Stomach (tissue), 4 donors: ENCODE measurements around the gene SNX3.

Experiments used
- CTCF ChIP-seq, 7 experiments: fragments of 450-650 bp in 4 of 7; fragments of 200-600 bp in 3 of 7; sonication (generic) in 3 of 7; IDR thresholded peaks; one replicate each; pipeline ENCODE4 v1.5.1; 2016 to 2019; ENCODE audit warnings: antibody characterized with exemption in 7 of 7, control low read depth in 2 of 7, mild to moderate bottlenecking in 1 of 7
- POLR2A ChIP-seq, 4 donors: fragments of 450-650 bp; IDR thresholded peaks; one replicate each; pipeline ENCODE4 v1.6.1; 2016; ENCODE audit warnings: antibody characterized with exemption in 4 of 4, control low read depth in 2 of 4, mild to moderate bottlenecking in 1 of 4, moderate library complexity in 1 of 4

- TF ChIP-seq CTCF (IDR thresholded peaks at IDR 0.05): no peak
- TF ChIP-seq POLR2A (IDR thresholded peaks at IDR 0.05): no peak
Measured at GRCh38 chr6:108193131-108193530, 67.7 kb downstream of the SNX3 start.
